K562 (cell line): ENCODE data around the gene CACNB1. TPM values are rescaled to one million over a fixed set of nuclear protein-coding genes. Genes with fewer than 3 reads are reported as not detected.
A peak's percentile ranks its signal among the peaks of the same experiment; 100 is the strongest.

Source experiments
- ATAC-seq: fragments of 200-7000 bp; cut with Tn5 transposase; 3 replicates; pipeline ENCODE4 v1.9.1; 2020; ENCODE audit warnings: moderate library complexity
- BruUV-seq: library from RNA; stranded (reverse); fragments of 400-500 nt; replicated peaks from 2 replicates; lab custom pipeline; 2021; lab: Mats Ljungman, UMichigan
- CTCF ChIA-PET: fragments of 300-600 bp; formaldehyde crosslinking; extraction: SDS; loops from one replicate; lab custom pipeline; 2021; ENCODE audit warnings: low intra/inter-chr PET ratio; lab: Yijun Ruan, JAX
- POLR2A ChIA-PET: fragments of 300-600, 350-650 bp; sonication (Branson Sonifier 250); formaldehyde crosslinking; extraction: SDS; loops from one replicate; lab custom pipeline; 2021; ENCODE audit warnings: antibody characterized with exemption, inconsistent platforms; lab: Yijun Ruan, JAX
- DNase-seq, 4 experiments: peaks; one replicate each; pipeline versions ENCODE4 v3.0.0 to v3.0.0-alpha.2; 2011 to 2018; ENCODE audit warnings: low spot score in 3 of 4, mixed read lengths in 3 of 4; ENCODE audit errors: extremely low read depth in 1 of 4
- FAIRE-seq: peaks from 2 replicates; lab custom pipeline; 2011; peaks lifted over from hg19 to GRCh38; lab: Jason Lieb, UNC
- H2AFZ ChIP-seq: 2 replicates; pipeline ENCODE4 v1.6.0; 2011; ENCODE audit warnings: low read depth, low read length, control low read depth, inconsistent platforms
- H3K27ac ChIP-seq: fragments of 200-600 bp; 3 replicates; pipeline ENCODE4 v1.8.0; 2011; ENCODE audit warnings: low read depth, mild to moderate bottlenecking, control low read depth, inconsistent platforms, low read length, moderate library complexity, mixed read lengths; ENCODE audit errors: extremely low read depth
- H3K27me3 ChIP-seq, 2 experiments: fragments of 300-600 bp in 1 of 2; 2 replicates in 1 of 2; 3 replicates in 1 of 2; pipeline versions ENCODE4 v1.6.0 to v1.8.0; 2011; ENCODE audit warnings: inconsistent platforms in 2 of 2, low read length in 2 of 2, mild to moderate bottlenecking in 1 of 2, mixed read lengths in 1 of 2, moderate library complexity in 1 of 2; ENCODE audit not compliant: control insufficient read depth in 2 of 2, insufficient read depth in 2 of 2
- H3K36me3 ChIP-seq: fragments of 300-600 bp; 3 replicates; pipeline ENCODE4 v1.8.0; 2011; ENCODE audit warnings: mild to moderate bottlenecking, low read length, inconsistent platforms; ENCODE audit not compliant: control insufficient read depth, insufficient read depth
- H3K4me1 ChIP-seq, 2 experiments: fragments of 200-600 bp in 1 of 2; replicated peaks in 1 of 2; 2 replicates in 1 of 2; 3 replicates in 1 of 2; pipeline versions ENCODE4 v1.5.1 to v1.8.0; 2011; ENCODE audit warnings: inconsistent platforms in 2 of 2, low read length in 2 of 2, mild to moderate bottlenecking in 1 of 2, mixed read lengths in 1 of 2, moderate library complexity in 1 of 2; ENCODE audit not compliant: control insufficient read depth in 2 of 2, insufficient read depth in 2 of 2
- H3K4me2 ChIP-seq: 2 replicates; pipeline ENCODE4 v1.6.1; 2011; ENCODE audit warnings: low read length, control low read depth, inconsistent platforms, mixed read lengths; ENCODE audit not compliant: insufficient read depth
- H3K4me3 ChIP-seq: fragments of 200-600 bp; sonication (generic), shearing (Covaris generic); 2 replicates; pipeline ENCODE4 v1.5.1; 2016; ENCODE audit warnings: control low read depth, inconsistent platforms
- H3K79me2 ChIP-seq: fragments of 200-600 bp; 3 replicates; pipeline ENCODE4 v1.8.0; 2011; ENCODE audit warnings: low read length, inconsistent platforms; ENCODE audit not compliant: control insufficient read depth, insufficient read depth
- H3K9ac ChIP-seq, 2 experiments: 2 replicates each; pipeline versions ENCODE4 v1.6.0 to v1.6.1; 2011; ENCODE audit warnings: low read depth in 2 of 2, low read length in 2 of 2, control low read depth in 1 of 2, inconsistent platforms in 1 of 2, mild to moderate bottlenecking in 1 of 2, mixed read lengths in 1 of 2; ENCODE audit not compliant: insufficient read depth in 1 of 2
- H3K9me1 ChIP-seq: one replicate; pipeline ENCODE4 v1.6.0; 2011; ENCODE audit warnings: inconsistent platforms, mild to moderate bottlenecking, low read length, moderate library complexity; ENCODE audit not compliant: control insufficient read depth, insufficient read depth
- H3K9me3 ChIP-seq: replicated peaks from 2 replicates; pipeline ENCODE4 v1.5.1; 2011; ENCODE audit warnings: low read depth, low read length, inconsistent platforms; ENCODE audit not compliant: control insufficient read depth, insufficient read depth
- H4K20me1 ChIP-seq: replicated peaks from 2 replicates; pipeline ENCODE4 v1.6.1; 2011; ENCODE audit warnings: low read length, inconsistent platforms, mixed read lengths; ENCODE audit not compliant: control insufficient read depth, insufficient read depth
- ARID1B ChIP-seq: fragments of 450-650 bp; IDR thresholded peaks from 2 replicates; pipeline ENCODE4 v1.6.1; 2016; ENCODE audit warnings: antibody characterized with exemption, mild to moderate bottlenecking, inconsistent platforms
- ATF3 ChIP-seq, 2 experiments: fragments of 450-650 bp in 1 of 2; sonication (generic) in 1 of 2; formaldehyde crosslinking in 1 of 2; IDR thresholded peaks in 1 of 2; conservative IDR thresholded peaks in 1 of 2; 2 replicates each; pipeline versions ENCODE4 v1.6.1 to v1.8.1; 2016 to 2023; ENCODE audit warnings: mild to moderate bottlenecking in 2 of 2, moderate library complexity in 2 of 2, inconsistent platforms in 1 of 2, missing genetic modification reagents in 1 of 2
- CBFA2T3 ChIP-seq: fragments of 450-650 bp; IDR thresholded peaks from 2 replicates; pipeline ENCODE4 v1.6.1; 2017
- DACH1 ChIP-seq: fragments of 450-650 bp; IDR thresholded peaks from 2 replicates; pipeline ENCODE4 v1.6.1; 2018; ENCODE audit not compliant: partially characterized antibody
- FOSL1 ChIP-seq: fragments of 200-800 bp; sonication (Bioruptor generic); conservative IDR thresholded peaks from 2 replicates; pipeline ENCODE4 v1.6.1; 2016; ENCODE audit warnings: missing genetic modification characterization, missing compliant biosample characterization
- JUN ChIP-seq, 2 experiments: sonication (generic) in 1 of 2; formaldehyde crosslinking in 1 of 2; IDR thresholded peaks; 2 replicates each; pipeline versions ENCODE4 v1.6.1 to v1.8.0; 2012 to 2022; ENCODE audit warnings: borderline replicate concordance in 2 of 2, mild to moderate bottlenecking in 2 of 2, improper control_type of control experiment in 1 of 2, low read depth in 1 of 2, low read length in 1 of 2, missing genetic modification reagents in 1 of 2
- JUND ChIP-seq, 2 experiments: IDR thresholded peaks; 2 replicates in 1 of 2; 3 replicates in 1 of 2; pipeline ENCODE4 v1.6.1; 2011; ENCODE audit warnings: borderline replicate concordance in 2 of 2, low read depth in 2 of 2, low read length in 2 of 2, improper control_type of control experiment in 1 of 2, missing biosample characterization in 1 of 2, missing genetic modification characterization in 1 of 2, missing genetic modification reagents in 1 of 2
- KAT8 ChIP-seq: fragments of 450-650 bp; IDR thresholded peaks from 2 replicates; pipeline ENCODE4 v1.6.1; 2016; ENCODE audit warnings: low read depth, mild to moderate bottlenecking
- KDM1A ChIP-seq, 2 experiments: fragments of 450-650 bp; IDR thresholded peaks; 2 replicates each; pipeline ENCODE4 v1.6.1; 2016; ENCODE audit warnings: mild to moderate bottlenecking in 2 of 2
- NFIC ChIP-seq: fragments of 450-650 bp; IDR thresholded peaks from 2 replicates; pipeline ENCODE4 v1.6.1; 2017; ENCODE audit warnings: mild to moderate bottlenecking, inconsistent platforms
- SMARCE1 ChIP-seq: fragments of 450-650 bp; IDR thresholded peaks from 2 replicates; pipeline ENCODE4 v1.7.1; 2016; ENCODE audit warnings: mild to moderate bottlenecking
- TFAM ChIP-seq: fragments of 250-450 bp; sonication (Bioruptor Pico); conservative IDR thresholded peaks from 2 replicates; pipeline ENCODE4 v1.5.0; 2021; ENCODE audit warnings: mild to moderate bottlenecking, moderate library complexity
- TFE3 ChIP-seq: fragments of 450-650 bp; formaldehyde crosslinking; IDR thresholded peaks from 2 replicates; pipeline ENCODE4 v1.4.0; 2020; ENCODE audit warnings: mild to moderate bottlenecking, mixed read lengths
- THRA ChIP-seq: fragments of 450-650 bp; IDR thresholded peaks from 2 replicates; pipeline ENCODE4 v1.6.1; 2017; ENCODE audit warnings: mild to moderate bottlenecking, moderate library complexity
- TRIM25 ChIP-seq: fragments of 450-650 bp; IDR thresholded peaks from 2 replicates; pipeline ENCODE4 v1.7.0; 2016; ENCODE audit warnings: borderline replicate concordance
- ZEB2 ChIP-seq: fragments of 450-650 bp; IDR thresholded peaks from 2 replicates; pipeline ENCODE4 v1.6.1; 2016
- WGBS: fragments of 100-300 bp; shearing (Covaris generic); methylation state at CpG from one replicate; pipeline ENCODE4 v1.1.6; 2016; ENCODE audit warnings: low coverage, mixed read lengths; ENCODE audit not compliant: insufficient coverage; ENCODE audit errors: missing lambda C conversion rate; 5-methylcytosine and 5-hydroxymethylcytosine counted together
- in situ Hi-C: fragments of 300-500 bp; cut with MboI; formaldehyde crosslinking; loops from 4 replicates; pipeline ENCODE4 v1.15.0; 2018; ENCODE audit warnings: inconsistent platforms, mixed read lengths
- intact Hi-C: fragments of 100-400 bp; cut with micrococcal nuclease; formaldehyde crosslinking; loops from 2 replicates; pipeline ENCODE4 v1.14.2; 2022
- polyA plus RNA-seq, 8 experiments: library from polyadenylated mRNA; depleted of rRNA in 4 of 8; stranded (reverse) in 5 of 8; unstranded in 3 of 8; fragments of >200 nt; fragmentation: Nextera tagmentation in 2 of 8; fragmentation: Illumina TruSeq in 1 of 8; extraction: Ambion mirVana in 2 of 8; extraction: Trizol in 1 of 8; gene quantifications; 2 replicates each; pipeline versions ENCODE4 v1.2.1 to v1.2.3, GENCODE V29; 2011 to 2014; ENCODE audit warnings: inconsistent platforms in 1 of 8, missing spikeins in 1 of 8
- total RNA-seq, 7 experiments: library from RNA; depleted of rRNA in 6 of 7; stranded (reverse); fragments of >200 nt in 6 of 7; fragmentation: Illumina TruSeq in 2 of 7; extraction: Trizol in 2 of 7; gene quantifications; 2 replicates each; pipeline versions ENCODE4 v1.2.1 to v1.2.3, GENCODE V29; 2011 to 2021; ENCODE audit warnings: low replicate concordance in 1 of 7

CACNB1 gene
- total and polyA plus RNA-seq, 9 of the 15 experiments (the other 6 are each of a cell fraction or from before 2014, with no cell fraction given) = 0.08 to 7.4 (median 3.0) TPM

- ATAC-seq (peak; percentile 37; the same call in 2 of the 3 replicates), FAIRE-seq (peak; percentile 63), DNase-seq (peak; percentile 37 to 60 (median 54))
- POLR2A ChIA-PET = interaction anchor here (0.6 to 1.3 kb wide), 4 partner anchors 7 to 115 kb away, joined by 3 to 5 read pairs (median 3); no protein-coding TSS in a partner anchor
- no peak overlapping the region for H3K4me2 ChIP-seq
- no peaks in the 10 kb centered on the region for H3K27me3 ChIP-seq
- H3K27ac ChIP-seq = peak overlapping the region; percentile 41; the same call in 1 of the 3 replicates
- H3K9me3 ChIP-seq = no peaks in the 10 kb centered on the region
- H3K9ac ChIP-seq = peak overlapping the region in 1 of 2 experiments; percentile 54; a peak in 2 of 4 replicates
- intact Hi-C loops (no loop called here), in situ Hi-C loops (no loop called here)
- peaks cover 6% of the 10 kb centered on the region for H4K20me1 ChIP-seq
- H3K36me3 ChIP-seq = peaks cover 12% of the 10 kb centered on the region; the same call in 2 of the 3 replicates
- H3K4me3 ChIP-seq = no peak overlapping the region
- TF ChIP-seq TFAM (CRISPR knock-in tag) = no peak
- 0 out of 2 replicates have a peak, but pooled peaks have one; percentile 34 for TF ChIP-seq SMARCE1
- TF ChIP-seq TFE3 (CRISPR knock-in tag) = no peak
- peak; percentile 25; the same call in 1 of the 2 replicates for TF ChIP-seq CBFA2T3
- 0 out of 2 replicates have a peak, but pooled peaks have one; percentile 23 for TF ChIP-seq NFIC
- peak; percentile 80 for TF ChIP-seq ATF3 (IDR thresholded peaks at IDR 0.05)
- TF ChIP-seq ATF3 (CRISPR knock-in tag; conservative IDR thresholded peaks at IDR 0.05) = no peak
- TF ChIP-seq ARID1B = 0 out of 2 replicates have a peak, but pooled peaks have one; percentile 30
- no peak for TF ChIP-seq ZEB2
- no peak for TF ChIP-seq KAT8
- peak; percentile 85 for TF ChIP-seq FOSL1 (tag)
- peak; percentile 62 to 73; a peak in 3 of 4 replicates for TF ChIP-seq KDM1A (IDR thresholded peaks at IDR 0.05)
- TF ChIP-seq JUND (IDR thresholded peaks at IDR 0.05; ENCODE audit: borderline replicate concordance, low read depth, low read length) = peak; percentile 73
- TF ChIP-seq JUND (tag; IDR thresholded peaks at IDR 0.05; ENCODE audit: borderline replicate concordance, low read depth, low read length) = 0 out of 3 replicates have a peak, but pooled peaks have one; percentile 43
- TF ChIP-seq DACH1 = peak; percentile 87
- TF ChIP-seq TRIM25 = no peak
- no peak for TF ChIP-seq THRA
- peak; percentile 60; the same call in 1 of the 2 replicates for TF ChIP-seq JUN (IDR thresholded peaks at IDR 0.05; ENCODE audit: borderline replicate concordance, low read depth, low read length)
- TF ChIP-seq JUN (CRISPR knock-in tag; IDR thresholded peaks at IDR 0.05; ENCODE audit: borderline replicate concordance) = no peak
- 22% methylated on average over 10 of the region's 10 CpGs for WGBS
- peaks cover 5% of the 10 kb centered on the region for H3K9me1 ChIP-seq
- BruUV-seq = no TSS peak
- H3K79me2 ChIP-seq = no peaks in the 10 kb centered on the region
- H3K4me1 ChIP-seq = peaks cover 7 to 33% of the 10 kb centered on the region in 2 experiments
- H2AFZ ChIP-seq = no peak overlapping the region
- CTCF ChIA-PET = interaction anchor here (0.8 to 2.5 kb wide), 2 partner anchors 106 to 193 kb away, joined by 4 to 6 read pairs; no protein-coding TSS in a partner anchor
Observed at GRCh38 chr17:39175695-39176093, 21.8 kb downstream of the CACNB1 start.
